ENCODE results near the gene MRPL52.

DNA sequence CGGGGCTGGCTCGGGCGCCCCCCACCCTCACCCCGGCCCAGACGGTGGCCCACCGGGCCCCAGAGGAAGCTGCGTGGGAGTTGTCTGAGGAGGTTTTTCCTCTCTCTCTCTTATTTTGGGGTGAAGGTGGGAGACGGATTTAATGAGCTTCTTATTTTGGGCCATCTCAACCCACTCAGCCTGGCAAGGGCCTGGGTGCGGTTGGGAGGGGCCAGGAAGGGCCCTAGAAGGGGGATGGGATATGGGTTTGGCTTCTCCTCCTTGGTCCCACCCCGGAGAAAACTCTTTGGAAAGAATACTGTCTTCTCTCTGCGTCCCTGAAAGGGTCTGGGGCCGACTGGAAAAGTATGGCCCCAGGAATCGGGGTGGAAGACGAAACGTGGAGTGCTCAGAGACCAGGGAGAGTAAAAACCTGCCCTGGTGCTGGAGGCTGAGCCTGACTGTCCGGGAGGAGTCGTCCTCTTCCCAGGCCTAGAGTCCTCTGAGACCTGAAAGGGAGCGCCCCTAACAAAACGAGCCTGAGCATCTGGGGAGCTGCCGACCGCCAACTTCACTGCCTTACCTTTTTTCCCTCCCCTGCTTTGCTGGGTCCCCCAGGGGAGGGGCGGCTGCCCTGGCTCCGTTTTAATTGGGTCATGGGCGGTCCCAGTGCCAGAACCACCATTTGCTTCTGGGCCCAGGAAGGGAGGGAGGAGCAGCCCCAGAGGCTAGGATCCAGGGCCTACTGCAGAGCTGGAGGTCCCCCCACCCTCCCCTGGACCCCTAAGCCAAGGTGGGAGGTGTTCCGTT is 8.3 kb downstream of the MRPL52 start:
- TF ChIP-seq CTCF (IDR thresholded peaks at IDR 0.05; ENCODE audit: insufficient read depth, low read length, poor library complexity, severe bottlenecking) (no peak), EZH2phosphoT487 (conservative IDR thresholded peaks at IDR 0.05; ENCODE audit: low read length) (no peak)

All from SU-DHL-6 (cell line).